GM19099 (cell line): Measurements from ENCODE around the gene MSI2.

ENCODE experiments used
- POLR2A ChIP-seq: IDR thresholded peaks from 3 replicates; pipeline ENCODE4 v1.6.1; 2011; ENCODE audit warnings: low read depth; ENCODE audit not compliant: insufficient read length; ENCODE audit errors: extremely low read depth

The MSI2 gene

GRCh38 chr17:57330587-57330986, 74.3 kb downstream of the MSI2 start:
- no peak for TF ChIP-seq POLR2A

GRCh38 chr17:57331423-57331822, 75.1 kb downstream of the MSI2 start:
- no peak for TF ChIP-seq POLR2A

DNA sequence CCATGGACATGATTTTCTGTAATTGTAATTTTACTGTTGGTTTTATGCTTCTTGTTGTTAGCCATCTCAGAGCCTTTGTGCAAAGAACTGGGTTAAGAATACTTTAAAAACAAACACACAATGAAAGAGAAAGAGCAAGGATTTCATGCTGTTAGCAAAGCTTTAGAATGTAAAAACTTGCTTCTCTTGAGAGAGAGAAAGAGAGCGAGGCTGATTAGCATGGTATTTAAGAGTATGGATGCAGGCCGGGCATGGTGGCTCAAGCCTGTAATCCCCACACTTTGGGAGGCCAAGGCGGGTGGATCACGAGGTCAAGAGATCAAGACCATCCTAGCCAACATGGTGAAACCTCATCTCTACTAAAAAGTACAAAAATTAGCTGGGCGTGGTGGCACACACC, 76.2 kb downstream of the MSI2 start:
- TF ChIP-seq POLR2A: no peak

- TF ChIP-seq POLR2A: no peak
These were observed 79.0 kb downstream of the MSI2 start for GRCh38 chr17:57335195-57335792.

DNA sequence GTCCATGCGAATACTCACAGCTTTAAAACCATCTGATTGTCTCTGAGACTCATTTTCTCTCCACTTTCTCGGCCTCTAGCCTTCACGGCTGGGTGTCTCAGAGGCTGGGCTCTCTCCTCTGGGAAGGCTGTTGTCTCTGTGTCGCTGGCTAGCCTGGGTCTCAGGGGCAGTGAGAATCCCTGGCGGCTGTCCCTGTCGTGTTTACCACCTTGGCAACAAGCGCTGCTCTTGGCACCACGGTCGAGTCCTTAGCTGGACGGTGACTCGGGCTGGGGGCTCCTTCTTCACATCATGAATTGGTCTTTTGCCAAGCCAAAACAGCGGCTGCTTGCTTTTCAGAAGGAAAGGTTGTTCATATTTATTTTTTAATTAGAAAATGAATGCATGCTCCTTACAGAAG, 81.1 kb downstream of the MSI2 start:
- no peak for TF ChIP-seq POLR2A

DNA sequence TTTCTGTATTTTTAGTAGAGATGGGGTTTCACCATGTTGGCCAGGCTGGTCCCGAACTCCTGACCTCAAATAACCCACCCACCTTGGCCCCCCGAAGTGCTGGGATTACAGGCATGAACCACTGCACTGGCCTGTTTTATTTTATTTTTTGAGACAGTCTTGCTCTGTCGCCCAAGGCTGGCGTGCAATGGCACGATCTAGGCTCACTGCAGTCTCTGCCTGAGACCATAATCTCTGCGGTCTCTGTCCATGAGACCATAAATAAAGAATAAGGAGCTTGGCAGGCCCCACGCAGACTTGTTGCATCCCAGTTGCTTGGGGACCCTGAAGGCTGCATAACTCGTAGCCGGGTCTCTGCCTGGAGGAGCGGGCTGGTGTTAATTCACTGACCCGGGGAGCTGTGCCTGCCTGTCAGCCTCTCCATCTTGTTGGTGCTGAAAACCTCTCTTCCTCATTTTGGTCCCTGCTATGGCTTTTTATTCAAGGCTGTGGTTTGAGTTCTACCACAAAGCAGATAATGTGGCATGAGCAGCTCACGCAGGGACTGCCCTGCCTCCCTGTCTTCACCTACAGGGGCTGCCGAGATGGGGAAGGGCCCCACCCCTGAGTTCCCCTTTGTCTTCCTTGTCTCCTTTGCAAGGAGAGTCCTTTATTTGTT, 82.1 kb downstream of the MSI2 start:
- TF ChIP-seq POLR2A: no peak

- TF ChIP-seq POLR2A: no peak
These were observed 84.0 kb downstream of the MSI2 start for GRCh38 chr17:57340160-57340981.

- TF ChIP-seq POLR2A: no peak
These were observed 85.6 kb downstream of the MSI2 start for GRCh38 chr17:57341611-57342540.

DNA sequence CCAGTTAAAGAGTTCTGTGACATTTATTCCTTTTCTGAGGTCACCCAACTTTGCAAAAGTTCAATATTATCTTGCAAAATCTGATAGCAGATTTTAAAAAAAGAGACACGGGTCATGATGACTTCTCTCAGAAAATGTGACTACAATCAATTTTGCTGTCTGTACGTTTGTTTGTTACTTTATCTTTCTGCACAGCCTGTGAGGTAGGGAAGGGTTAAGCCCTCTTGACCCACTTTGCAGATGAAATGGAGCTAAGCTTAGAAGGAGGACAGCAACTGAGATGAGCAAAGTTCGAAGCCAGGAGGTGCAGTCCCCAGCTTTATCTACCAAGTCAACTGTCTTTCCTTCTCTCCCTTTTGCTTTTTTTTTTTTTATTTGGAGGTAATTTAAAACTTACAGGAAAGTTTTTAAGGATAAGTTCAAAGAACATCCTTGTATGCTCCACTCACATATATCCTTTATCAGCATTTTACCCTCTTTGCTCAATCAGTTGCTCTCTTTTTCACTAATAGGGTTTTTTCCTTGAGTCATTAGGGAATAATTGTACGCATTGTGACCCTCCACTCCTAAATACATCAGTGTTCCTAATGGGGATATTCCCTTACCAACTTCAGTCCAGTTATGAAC, 86.8 kb downstream of the MSI2 start:
- TF ChIP-seq POLR2A: no peak

- TF ChIP-seq POLR2A: no peak
These were observed 87.4 kb downstream of the MSI2 start for GRCh38 chr17:57343717-57344116.

- no peak for TF ChIP-seq POLR2A
These were observed 87.9 kb downstream of the MSI2 start for GRCh38 chr17:57344261-57344660.

- no peak for TF ChIP-seq POLR2A
These were observed 93.4 kb downstream of the MSI2 start for GRCh38 chr17:57349541-57350247.

DNA sequence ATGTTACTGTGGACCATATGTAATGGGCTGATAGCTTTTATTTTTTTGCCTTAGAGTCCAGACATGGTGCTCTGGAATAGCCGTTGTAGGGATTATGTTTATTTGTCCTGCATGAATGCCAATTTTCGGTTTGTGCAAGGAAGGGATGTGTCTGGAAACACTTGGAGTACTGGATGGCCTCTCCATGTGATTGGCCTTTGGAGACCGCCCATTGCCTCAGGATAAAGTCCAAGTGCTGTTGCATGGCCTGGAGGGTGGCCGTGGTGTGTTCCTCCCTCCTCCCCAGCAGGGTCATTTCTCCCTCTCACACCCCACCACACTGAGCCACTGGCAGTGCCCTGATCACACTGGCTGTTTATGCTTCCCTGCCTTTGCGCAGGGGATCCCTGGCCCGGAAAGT, 93.9 kb downstream of the MSI2 start:
- no peak for TF ChIP-seq POLR2A

GRCh38 chr17:57352665-57353175, 96.4 kb downstream of the MSI2 start:
- TF ChIP-seq POLR2A: no peak

DNA sequence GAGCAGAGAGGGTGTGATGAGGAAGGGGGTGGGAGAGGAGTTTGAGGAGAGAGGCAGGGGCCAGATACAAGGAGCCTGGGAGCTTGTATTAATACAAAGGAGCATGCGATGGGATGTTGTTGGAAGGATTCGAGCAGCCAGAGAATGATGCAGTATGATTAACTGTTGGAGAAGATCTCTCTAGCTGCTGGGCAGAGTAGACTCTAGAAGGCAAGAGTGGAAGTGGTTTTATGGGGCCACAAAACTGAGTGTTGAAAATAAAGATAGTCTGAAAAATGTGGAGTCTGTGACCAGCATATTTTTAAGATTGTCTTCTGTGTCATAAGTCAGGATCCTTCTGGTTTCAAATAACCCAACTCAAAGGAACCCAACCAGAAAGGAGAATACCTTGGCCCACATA, 98.3 kb downstream of the MSI2 start:
- TF ChIP-seq POLR2A: no peak
